H9 (cell line): ENCODE measurements around the gene FAM149B1. TPM values are rescaled to one million over a fixed set of nuclear protein-coding genes. Genes with fewer than 3 reads are reported as not detected.

Experiments used
- DNase-seq: peaks from one replicate; pipeline ENCODE4 v3.0.0-alpha.2; 2017
- H2AFZ ChIP-seq: one replicate; pipeline ENCODE4 v1.6.1; 2013; ENCODE audit warnings: mild to moderate bottlenecking, low read length, control low read depth, moderate library complexity
- H2AK5ac ChIP-seq: 2 replicates; pipeline ENCODE4 v1.6.1; 2013; ENCODE audit warnings: low read length, control low read depth, mixed read lengths; ENCODE audit not compliant: insufficient read length
- H2BK120ac ChIP-seq: one replicate; pipeline ENCODE4 v1.6.1; 2013; ENCODE audit warnings: low read depth, mild to moderate bottlenecking, low read length, control low read depth, inconsistent platforms; ENCODE audit not compliant: poor library complexity, severe bottlenecking
- H2BK12ac ChIP-seq: 2 replicates; pipeline ENCODE4 v1.6.1; 2013; ENCODE audit warnings: low read length, control low read depth, mixed read lengths, low read depth; ENCODE audit not compliant: insufficient read length
- H2BK15ac ChIP-seq: 2 replicates; pipeline ENCODE4 v1.6.1; 2013; ENCODE audit warnings: low read depth, low read length, control low read depth
- H2BK20ac ChIP-seq: one replicate; pipeline ENCODE4 v1.6.1; 2013; ENCODE audit warnings: low read depth, mild to moderate bottlenecking, low read length, control low read depth, inconsistent platforms; ENCODE audit not compliant: poor library complexity, severe bottlenecking
- H2BK5ac ChIP-seq: 2 replicates; pipeline ENCODE4 v1.6.1; 2013; ENCODE audit warnings: low read length, control low read depth, mixed read lengths; ENCODE audit not compliant: insufficient read length
- H3K14ac ChIP-seq: 2 replicates; pipeline ENCODE4 v1.6.1; 2013; ENCODE audit warnings: low read length, control low read depth; ENCODE audit not compliant: insufficient read depth
- H3K18ac ChIP-seq: 2 replicates; pipeline ENCODE4 v1.6.1; 2013; ENCODE audit warnings: low read depth, mild to moderate bottlenecking, mixed read lengths, low read length, control low read depth; ENCODE audit not compliant: insufficient read length
- H3K23ac ChIP-seq: 2 replicates; pipeline ENCODE4 v1.6.1; 2013; ENCODE audit warnings: low read length, control low read depth, mixed read lengths, low read depth; ENCODE audit not compliant: insufficient read length
- H3K23me2 ChIP-seq: 2 replicates; pipeline ENCODE4 v1.6.1; 2013; ENCODE audit warnings: low read depth, mild to moderate bottlenecking, mixed read lengths, low read length, control low read depth; ENCODE audit not compliant: insufficient read length, poor library complexity, severe bottlenecking
- H3K27ac ChIP-seq: 2 replicates; pipeline ENCODE4 v1.5.1; 2013; ENCODE audit warnings: low read length, control low read depth, mixed read lengths, low read depth; ENCODE audit not compliant: insufficient read length
- H3K27me3 ChIP-seq: 2 replicates; pipeline ENCODE4 v1.6.1; 2013; ENCODE audit warnings: low read length, control low read depth, inconsistent platforms; ENCODE audit not compliant: insufficient read depth
- H3K4ac ChIP-seq: 2 replicates; pipeline ENCODE4 v1.6.1; 2013; ENCODE audit warnings: low read depth, mild to moderate bottlenecking, control low read depth, inconsistent platforms, low read length, moderate library complexity
- H3K4me1 ChIP-seq: 2 replicates; pipeline ENCODE4 v1.6.1; 2013; ENCODE audit warnings: low read length, control low read depth, inconsistent platforms; ENCODE audit not compliant: insufficient read depth
- H3K4me2 ChIP-seq: 2 replicates; pipeline ENCODE4 v1.6.1; 2013; ENCODE audit warnings: low read length, control low read depth, mixed read lengths; ENCODE audit not compliant: insufficient read length, insufficient read depth
- H3K56ac ChIP-seq: 2 replicates; pipeline ENCODE4 v1.6.1; 2013; ENCODE audit warnings: low read depth, mild to moderate bottlenecking, mixed read lengths, low read length, control low read depth; ENCODE audit not compliant: insufficient read length
- H3K79me1 ChIP-seq: 2 replicates; pipeline ENCODE4 v1.6.1; 2013; ENCODE audit warnings: low read depth, mild to moderate bottlenecking, moderate library complexity, low read length, control low read depth, inconsistent platforms; ENCODE audit not compliant: insufficient read depth, poor library complexity, severe bottlenecking
- H3K79me2 ChIP-seq: 2 replicates; pipeline ENCODE4 v1.6.1; 2013; ENCODE audit warnings: low read length, control low read depth, inconsistent platforms; ENCODE audit not compliant: insufficient read depth
- H3K9ac ChIP-seq: 2 replicates; pipeline ENCODE4 v1.6.1; 2013; ENCODE audit warnings: low read length, control low read depth, mixed read lengths; ENCODE audit not compliant: insufficient read length; ENCODE audit errors: extremely low read depth
- H3K9me3 ChIP-seq: one replicate; pipeline ENCODE4 v1.6.1; 2013; ENCODE audit warnings: low read depth, low read length, inconsistent platforms; ENCODE audit not compliant: control insufficient read depth
- H3T11ph ChIP-seq: one replicate; pipeline ENCODE4 v1.6.1; 2013; ENCODE audit warnings: mild to moderate bottlenecking, low read length, control low read depth, inconsistent platforms
- H4K20me1 ChIP-seq: one replicate; pipeline ENCODE4 v1.6.1; 2013; ENCODE audit not compliant: control insufficient read depth, insufficient read length, insufficient read depth
- H4K5ac ChIP-seq: 2 replicates; pipeline ENCODE4 v1.6.1; 2013; ENCODE audit warnings: low read depth, mild to moderate bottlenecking, mixed read lengths, low read length, control low read depth; ENCODE audit not compliant: insufficient read length
- H4K8ac ChIP-seq: replicated peaks from 2 replicates; pipeline ENCODE4 v1.6.1; 2013; ENCODE audit warnings: low read length, control low read depth, mixed read lengths, low read depth; ENCODE audit not compliant: insufficient read length
- H4K91ac ChIP-seq: 2 replicates; pipeline ENCODE4 v1.6.1; 2013; ENCODE audit warnings: low read depth, mild to moderate bottlenecking, moderate library complexity, mixed read lengths, low read length, control low read depth; ENCODE audit not compliant: insufficient read length
- H3K27ac Mint-ChIP-seq, 3 experiments: 2 replicates in 2 of 3; 3 replicates in 1 of 3; pipeline ENCODE4 v1.8.0; 2020 to 2021; ENCODE audit warnings: mixed read lengths in 3 of 3, mild to moderate bottlenecking in 1 of 3, moderate library complexity in 1 of 3
- H3K27me3 Mint-ChIP-seq: 2 replicates; pipeline ENCODE4 v1.8.0; 2021; ENCODE audit warnings: low read depth, mild to moderate bottlenecking, moderate library complexity, mixed read lengths
- H3K36me3 Mint-ChIP-seq, 3 experiments: 2 replicates in 2 of 3; 3 replicates in 1 of 3; pipeline ENCODE4 v1.8.0; 2020 to 2021; ENCODE audit warnings: low read depth in 3 of 3, mixed read lengths in 3 of 3; ENCODE audit not compliant: insufficient read depth in 1 of 3
- H3K4me1 Mint-ChIP-seq, 2 experiments: 2 replicates each; pipeline ENCODE4 v1.8.0; 2020; ENCODE audit warnings: mixed read lengths in 2 of 2
- H3K4me3 Mint-ChIP-seq, 2 experiments: 2 replicates in 1 of 2; 3 replicates in 1 of 2; pipeline ENCODE4 v1.8.0; 2020 to 2021; ENCODE audit warnings: mild to moderate bottlenecking in 2 of 2, mixed read lengths in 2 of 2, moderate library complexity in 1 of 2
- H3K9me3 Mint-ChIP-seq, 2 experiments: 2 replicates in 1 of 2; 3 replicates in 1 of 2; pipeline ENCODE4 v1.8.0; 2020; ENCODE audit warnings: mild to moderate bottlenecking in 2 of 2, mixed read lengths in 2 of 2, moderate library complexity in 1 of 2
- WGBS: extraction: QIAGEN DNeasy Blood & Tissue Kit; methylation state at CpG from one replicate; pipeline ENCODE4 v1.1.7; 2013; ENCODE audit warnings: missing lambda C conversion rate, low lambda C conversion rate, mixed read lengths; ENCODE audit not compliant: insufficient read length; ENCODE audit errors: extremely low coverage; 5-methylcytosine and 5-hydroxymethylcytosine counted together
- total RNA-seq: library from RNA; stranded (reverse); gene quantifications from 2 replicates; pipeline ENCODE4 v1.2.1, GENCODE V29; 2021
- TF ChIP-seq, protein P1 (sequence below): fragments of 200-600 bp; sonication (generic); conservative IDR thresholded peaks from 3 replicates; pipeline ENCODE4 v1.8.0; 2021; ENCODE audit warnings: antibody characterized with exemption, mild to moderate bottlenecking

The FAM149B1 gene
- total RNA-seq, 1 experiment from 2014 or later, result 17.9 TPM

DNA sequence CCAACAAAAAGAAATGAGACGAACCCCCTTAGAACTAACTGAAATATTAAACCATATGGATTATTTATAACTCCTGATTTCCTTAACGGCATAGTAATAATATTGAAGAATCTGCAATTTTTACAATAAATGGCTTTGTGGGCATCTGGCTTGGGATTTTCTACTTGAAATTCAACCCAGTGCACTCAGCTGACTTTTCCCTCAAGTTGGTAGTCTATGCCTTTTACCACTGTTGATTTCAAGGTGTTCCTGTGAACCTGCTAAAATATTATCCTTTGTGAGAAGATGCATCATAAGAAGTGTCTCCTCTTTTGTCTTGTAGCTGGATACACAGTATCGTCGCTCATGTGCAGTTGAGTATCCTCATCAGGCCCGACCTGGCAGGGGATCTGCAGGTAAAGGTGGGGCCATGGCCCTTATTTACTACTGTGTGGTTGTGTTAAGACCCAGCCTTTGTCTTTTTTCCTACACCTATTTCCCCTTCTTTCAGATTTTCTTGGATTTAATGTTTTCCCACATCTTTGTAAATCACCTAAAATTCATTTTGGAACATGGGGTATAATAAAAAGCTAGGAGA is 71.2 kb downstream of the FAM149B1 start:
- no peak overlapping the region for H4K91ac ChIP-seq
- H3K27ac ChIP-seq, result no peak overlapping the region
- H2BK120ac ChIP-seq, result no peak overlapping the region
- peaks cover 4% of the 10 kb centered on the region for H3K79me1 ChIP-seq
- H3K9me3 ChIP-seq, result no peaks in the 10 kb centered on the region
- H3K9ac ChIP-seq, result no peak overlapping the region
- H3K23me2 ChIP-seq, result no peaks in the 10 kb centered on the region
- no peaks in the 10 kb centered on the region for H3K79me2 ChIP-seq
- H3K27me3 Mint-ChIP-seq, result no peaks in the 10 kb centered on the region
- no peak overlapping the region for H2BK20ac ChIP-seq
- H2AK5ac ChIP-seq, result no peak overlapping the region
- no peak overlapping the region for H3K56ac ChIP-seq
- H3K14ac ChIP-seq, result no peak overlapping the region
- H3K9me3 Mint-ChIP-seq, result no peaks in the 10 kb centered on the region
- no peaks in the 10 kb centered on the region for H4K20me1 ChIP-seq
- no peak overlapping the region for H3K23ac ChIP-seq
- H3K4me2 ChIP-seq, result no peak overlapping the region
- no peak overlapping the region for H2BK5ac ChIP-seq
- H2AFZ ChIP-seq, result no peak overlapping the region
- H3K27me3 ChIP-seq, result no peaks in the 10 kb centered on the region
- TF ChIP-seq, protein P1, sequence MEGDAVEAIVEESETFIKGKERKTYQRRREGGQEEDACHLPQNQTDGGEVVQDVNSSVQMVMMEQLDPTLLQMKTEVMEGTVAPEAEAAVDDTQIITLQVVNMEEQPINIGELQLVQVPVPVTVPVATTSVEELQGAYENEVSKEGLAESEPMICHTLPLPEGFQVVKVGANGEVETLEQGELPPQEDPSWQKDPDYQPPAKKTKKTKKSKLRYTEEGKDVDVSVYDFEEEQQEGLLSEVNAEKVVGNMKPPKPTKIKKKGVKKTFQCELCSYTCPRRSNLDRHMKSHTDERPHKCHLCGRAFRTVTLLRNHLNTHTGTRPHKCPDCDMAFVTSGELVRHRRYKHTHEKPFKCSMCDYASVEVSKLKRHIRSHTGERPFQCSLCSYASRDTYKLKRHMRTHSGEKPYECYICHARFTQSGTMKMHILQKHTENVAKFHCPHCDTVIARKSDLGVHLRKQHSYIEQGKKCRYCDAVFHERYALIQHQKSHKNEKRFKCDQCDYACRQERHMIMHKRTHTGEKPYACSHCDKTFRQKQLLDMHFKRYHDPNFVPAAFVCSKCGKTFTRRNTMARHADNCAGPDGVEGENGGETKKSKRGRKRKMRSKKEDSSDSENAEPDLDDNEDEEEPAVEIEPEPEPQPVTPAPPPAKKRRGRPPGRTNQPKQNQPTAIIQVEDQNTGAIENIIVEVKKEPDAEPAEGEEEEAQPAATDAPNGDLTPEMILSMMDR, result no peak
- H3K4ac ChIP-seq, result no peak overlapping the region
- H3K27ac Mint-ChIP-seq, result no peak overlapping the region
- H4K5ac ChIP-seq, result no peak overlapping the region
- H3K4me3 Mint-ChIP-seq, result no peak overlapping the region
- no peak overlapping the region for H4K8ac ChIP-seq
- no peaks in the 10 kb centered on the region for H3K4me1 ChIP-seq
- peaks cover 27 to 60% (median 55%) of the 10 kb centered on the region in 3 experiments; a peak in 6 of 7 replicates for H3K36me3 Mint-ChIP-seq
- no peak overlapping the region for H2BK15ac ChIP-seq
- WGBS, result no CpG with 5 or more reads among the region's 5 CpGs
- no peak overlapping the region for H3K18ac ChIP-seq
- DNase-seq, result no peak
- H3T11ph ChIP-seq, result no peak overlapping the region
- H2BK12ac ChIP-seq, result no peak overlapping the region
- no peaks in the 10 kb centered on the region for H3K4me1 Mint-ChIP-seq
